ENCODE data around the gene CALML6. TPM values are rescaled to one million over a fixed set of nuclear protein-coding genes. Genes with fewer than 3 reads are reported as not detected.
A peak's percentile ranks its signal among the peaks of the same experiment; 100 is the strongest.

Gene CALML6
- total and polyA plus RNA-seq, 2 of the 4 experiments (the other 2 are of a cell fraction) = 0.91 TPM; not detected in 1

DNA sequence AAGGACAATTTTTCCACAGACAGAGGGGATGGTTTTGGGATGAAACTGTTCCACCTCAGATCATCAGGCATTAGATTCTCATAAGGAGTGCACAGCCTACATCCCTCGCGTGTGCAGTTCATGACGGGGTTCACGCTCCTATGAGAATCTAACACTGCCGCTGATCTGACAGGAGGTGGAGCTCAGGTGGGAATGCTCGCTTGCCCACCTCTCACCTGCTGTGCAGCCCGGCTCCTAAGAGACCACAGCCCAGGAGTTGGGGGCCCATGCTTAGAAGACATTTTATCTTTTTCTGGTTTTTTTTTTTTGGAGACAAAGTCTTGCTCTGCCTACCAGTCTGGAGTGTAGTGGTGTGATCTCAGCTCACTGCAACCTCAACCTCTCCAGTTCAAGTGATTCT, 40.2 kb upstream of the CALML6 start:
- Histone ChIP-seq H3K4ac (ENCODE audit: low read depth, low read length) (no peak overlapping the region), H4K91ac (ENCODE audit: insufficient read depth, low read depth, low read length) (no peak overlapping the region), H3K4me2 (ENCODE audit: low read depth, low read length) (no peak overlapping the region), H2AK5ac (ENCODE audit: low read depth, low read length) (no peak overlapping the region), H3K27me3 (ENCODE audit: control insufficient read depth, insufficient read depth, low read length) (no peaks in the 10 kb centered on the region), H3K79me1 (ENCODE audit: low read depth in 1 of 2, low read length in 2 of 2) (peaks cover 0 to 73% of the 10 kb centered on the region in 2 experiments; a peak in 2 of 4 replicates), H3K9me3 (ENCODE audit: control insufficient read depth, insufficient read depth, low read length) (no peaks in the 10 kb centered on the region), H4K20me1 (ENCODE audit: insufficient read depth, low read length) (peaks cover 100% of the 10 kb centered on the region), H3K36me3 (ENCODE audit: control insufficient read depth, insufficient read depth, low read length) (peaks cover 32% of the 10 kb centered on the region), H3K9me1 (ENCODE audit: insufficient read depth, low read length) (peaks cover 64% of the 10 kb centered on the region), H3K27ac (ENCODE audit: insufficient read depth, low read length) (no peak overlapping the region), H2BK20ac (ENCODE audit: low read depth, low read length) (no peak overlapping the region), H2BK5ac (ENCODE audit: low read depth, low read length, poor library complexity, severe bottlenecking) (peak overlapping the region; percentile 17), H3K4me1 (ENCODE audit: control insufficient read depth, insufficient read depth, low read length) (peaks cover 21% of the 10 kb centered on the region), H2BK15ac (ENCODE audit: low read depth, low read length) (no peak overlapping the region), H4K8ac (ENCODE audit: low read depth in 2 of 2, low read length in 2 of 2) (no peak overlapping the region), H3K23ac (ENCODE audit: low read depth, low read length) (no peak overlapping the region), H3K4me3 (ENCODE audit: insufficient read depth, low read depth, low read length) (no peak overlapping the region), H2BK120ac (ENCODE audit: low read depth, low read length) (no peak overlapping the region), H2AK9ac (replicated peaks; ENCODE audit: low read depth, low read length, poor library complexity) (no peak overlapping the region), H3K56ac (ENCODE audit: extremely low read depth, insufficient read depth, low read length) (no peak overlapping the region), H3K9ac (ENCODE audit: low read depth, low read length) (no peak overlapping the region), H3K14ac (replicated peaks; ENCODE audit: low read depth, low read length) (no peak overlapping the region), H3K18ac (ENCODE audit: low read depth, low read length) (no peak overlapping the region), H2AFZ (replicated peaks; ENCODE audit: low read length, poor library complexity) (no peak overlapping the region), H4K5ac (ENCODE audit: low read depth, low read length) (no peak overlapping the region)
- POLR2A ChIA-PET (ENCODE audit: unreplicated experiment) = no interaction called here
- ATAC-seq (ENCODE audit: low read depth) (no peak), DNase-seq (no peak)
- dilution Hi-C loops (cut with HindIII; ENCODE audit: low sequenced_read_pairs, unreplicated experiment) (no loop called here), in situ Hi-C loops (cut with MboI; ENCODE audit: low sequenced_read_pairs) (no loop called here), intact Hi-C loops (cut with micrococcal nuclease) (no loop called here)
- no TSS peak for BruUV-seq (replicated peaks)
- TF ChIP-seq RFX5 (IDR thresholded peaks at IDR 0.05; ENCODE audit: low read depth, low read length) (no peak), MAZ (IDR thresholded peaks at IDR 0.05; ENCODE audit: borderline replicate concordance, low read depth, low read length) (no peak), CEBPB (IDR thresholded peaks at IDR 0.05; ENCODE audit: low read depth, low read length) (no peak), POLR2A (IDR thresholded peaks at IDR 0.05; ENCODE audit: low read depth, low read length) (no peak), MAFK (IDR thresholded peaks at IDR 0.05; ENCODE audit: low read depth, low read length) (no peak), MXI1 (IDR thresholded peaks at IDR 0.05; ENCODE audit: borderline replicate concordance, low read depth, low read length) (no peak), FOS (IDR thresholded peaks at IDR 0.05; ENCODE audit: low read depth, low read length) (no peak)
- TF ChIP-seq, protein P1, sequence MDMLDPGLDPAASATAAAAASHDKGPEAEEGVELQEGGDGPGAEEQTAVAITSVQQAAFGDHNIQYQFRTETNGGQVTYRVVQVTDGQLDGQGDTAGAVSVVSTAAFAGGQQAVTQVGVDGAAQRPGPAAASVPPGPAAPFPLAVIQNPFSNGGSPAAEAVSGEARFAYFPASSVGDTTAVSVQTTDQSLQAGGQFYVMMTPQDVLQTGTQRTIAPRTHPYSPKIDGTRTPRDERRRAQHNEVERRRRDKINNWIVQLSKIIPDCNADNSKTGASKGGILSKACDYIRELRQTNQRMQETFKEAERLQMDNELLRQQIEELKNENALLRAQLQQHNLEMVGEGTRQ (IDR thresholded peaks at IDR 0.05; ENCODE audit: low read depth, low read length) = no peak
- CTCF ChIA-PET = no interaction called here
- no CpG with 5 or more reads among the region's 7 CpGs for WGBS, 2 experiments (ENCODE audit: extremely low coverage in 2 of 2, insufficient read length in 1 of 2)

Measured in IMR-90 (cell line).